Activated CD8-positive, alpha-beta memory T cell treated with anti-CD3 and anti-CD28 coated beads for 36 hours (primary cell): ENCODE measurements around the gene SEPSECS. TPM values are rescaled to one million over a fixed set of nuclear protein-coding genes. Genes with fewer than 3 reads are reported as not detected.

ENCODE experiments used
- CTCF ChIA-PET: fragments of 350-600 bp; sonication (Branson Sonifier 250); formaldehyde crosslinking; loops from one replicate; lab custom pipeline; 2021; ENCODE audit warnings: antibody characterized with exemption; lab: Charles Lee
- POLR2A ChIA-PET: fragments of 350-600 bp; sonication (Branson Sonifier 250); formaldehyde crosslinking; loops from one replicate; lab custom pipeline; 2021; ENCODE audit warnings: antibody characterized with exemption; lab: Charles Lee
- total RNA-seq, 2 experiments: library from RNA; stranded (reverse); gene quantifications; one replicate each; pipeline ENCODE4 v1.2.3, GENCODE V29; 2021

Gene SEPSECS
- 10 to 100 TPM in 1 of 2 experiments, 1 to 10 TPM in 1; 7.5 to 10.4 TPM for total RNA-seq

DNA sequence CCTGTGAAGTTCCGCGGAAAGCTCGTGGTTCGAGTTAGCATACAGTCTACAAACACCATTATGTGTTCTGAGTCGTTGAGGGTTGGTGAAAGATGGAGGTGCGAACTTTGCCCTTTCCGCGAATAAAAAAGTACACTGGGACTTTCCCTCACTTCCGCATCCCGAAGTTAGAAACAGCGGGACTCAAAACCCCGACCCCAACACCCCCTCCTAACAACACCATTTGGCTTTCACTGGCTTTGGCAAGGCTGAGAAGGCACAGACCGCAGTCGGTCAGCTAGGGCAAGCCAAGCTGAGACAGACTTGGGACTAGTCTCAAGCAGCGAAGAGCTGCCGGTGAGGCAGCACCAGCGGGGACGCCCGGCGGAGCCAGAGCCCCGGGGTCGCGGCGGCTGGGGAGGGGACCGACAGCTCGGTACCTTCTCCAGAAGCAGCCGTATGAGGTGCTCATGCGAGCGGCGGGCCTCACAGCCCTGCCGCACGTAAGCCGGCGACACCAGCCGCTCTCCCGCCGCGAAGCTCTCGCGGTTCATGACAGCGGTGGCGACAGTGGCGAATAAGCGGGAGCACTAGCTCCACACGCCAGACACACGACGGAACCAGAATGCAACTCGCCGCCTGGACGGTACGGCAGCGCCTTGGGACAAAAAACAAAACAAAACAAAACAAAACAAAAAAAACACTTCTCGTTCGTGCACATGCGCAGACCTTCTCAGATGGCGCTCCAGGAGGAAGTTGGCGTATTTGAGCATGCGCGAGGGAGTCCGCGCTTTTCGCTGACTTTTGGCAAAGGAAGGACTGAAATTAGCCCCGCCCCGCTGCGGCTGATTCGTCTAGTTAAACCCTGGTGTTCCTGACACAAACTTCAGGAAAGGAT is at the start of gene SEPSECS:
Gene SEPSECS, minus strand, starts transcription at position 613 of the 877 bp plus-strand sequence. Its CDS starts 80 bp downstream, at position 533.
- ChIA-PET CTCF (interaction anchor here (1.2 to 1.6 kb wide), 3 partner anchors 29 to 152 kb away, joined by 3 to 5 read pairs (median 3); partner anchors contain the start of genes PI4K2B and ZCCHC4), POLR2A (interaction anchor here (1.4 to 2.8 kb wide), 3 partner anchors 74 to 218 kb away, joined by 5 to 16 read pairs (median 11); partner anchors contain the start of genes PI4K2B and ZCCHC4)

- POLR2A ChIA-PET: no interaction called here
- CTCF ChIA-PET: no interaction called here
Measured at GRCh38 chr4:25209702-25210101, 49.5 kb upstream of the SEPSECS start.

GRCh38 chr4:25207997-25208396 is 47.7 kb upstream of the SEPSECS start:
- CTCF ChIA-PET: interaction anchor here (0.7 kb wide), 1 partner anchor 838 kb away, joined by 3 read pairs; no protein-coding TSS in a partner anchor
- POLR2A ChIA-PET: no interaction called here

DNA sequence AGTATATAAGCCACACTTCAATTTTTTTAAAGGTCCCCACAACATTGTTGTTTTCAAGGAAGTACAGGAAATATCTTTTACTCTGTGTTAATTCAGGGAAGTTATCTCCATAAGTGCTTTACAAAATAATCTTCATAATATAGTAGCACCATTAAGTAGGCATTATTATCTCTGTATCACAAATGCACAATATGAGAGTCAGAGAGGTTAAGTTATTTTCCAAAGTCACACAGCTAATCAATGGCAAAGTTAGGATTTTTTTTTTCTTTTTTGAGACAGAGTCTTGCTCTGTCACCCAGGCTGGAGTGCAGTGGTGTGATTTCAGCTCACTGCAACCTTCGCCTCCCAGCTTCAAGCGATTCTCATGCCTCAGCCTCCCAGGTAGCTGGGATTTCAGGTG is 38.5 kb upstream of the SEPSECS start:
- ChIA-PET CTCF (no interaction called here), POLR2A (no interaction called here)

GRCh38 chr4:25190407-25190806 is 30.2 kb upstream of the SEPSECS start:
- POLR2A ChIA-PET: no interaction called here
- CTCF ChIA-PET: no interaction called here

DNA sequence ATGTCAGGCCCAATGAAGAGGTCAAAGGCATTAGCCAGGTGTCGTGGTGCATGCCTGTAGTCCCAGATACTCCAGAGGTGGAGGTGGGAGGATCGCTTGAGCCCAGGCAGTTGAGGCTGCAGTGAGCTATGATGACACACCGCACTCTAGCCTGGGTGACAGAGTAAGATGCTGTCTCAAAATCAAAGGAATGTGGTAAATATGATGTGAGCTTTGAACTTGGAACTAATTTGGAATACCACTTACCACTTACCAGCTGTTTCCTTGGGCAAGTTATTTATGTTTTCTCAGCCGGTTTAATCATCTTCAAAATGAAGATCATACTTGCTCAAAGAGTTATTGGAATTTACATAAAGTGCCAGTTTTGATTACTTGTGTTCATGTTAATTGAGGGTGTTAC is 23.8 kb upstream of the SEPSECS start:
- ChIA-PET POLR2A (no interaction called here), CTCF (no interaction called here)

DNA sequence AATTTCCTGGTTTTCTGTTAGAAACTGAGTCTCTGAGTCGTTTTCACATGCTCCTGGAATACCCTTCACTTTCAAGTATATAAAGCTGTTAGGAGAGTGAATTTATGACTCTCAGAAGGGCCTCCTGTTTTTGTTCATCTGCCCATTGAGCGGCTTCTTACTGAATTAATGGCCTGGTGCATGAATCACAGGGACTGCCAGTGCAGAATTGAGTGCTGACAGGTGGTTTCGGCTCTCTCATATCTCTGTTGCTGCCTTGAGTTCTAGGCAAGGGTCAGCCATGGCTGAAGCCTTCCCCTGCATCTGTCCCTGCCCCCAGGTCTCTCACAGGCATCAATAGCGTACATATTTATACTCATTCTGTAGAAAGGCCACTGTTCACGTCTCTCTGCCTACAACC is 22.7 kb upstream of the SEPSECS start:
- ChIA-PET POLR2A (no interaction called here), CTCF (interaction anchor here (0.6 kb wide), 1 partner anchor 13 kb away, joined by 3 read pairs; no protein-coding TSS in a partner anchor)

- ChIA-PET CTCF (interaction anchor here (1.1 kb wide), 1 partner anchor 187 kb away, joined by 3 read pairs; no protein-coding TSS in a partner anchor), POLR2A (no interaction called here)
Measured at GRCh38 chr4:25180524-25181131, 20.4 kb upstream of the SEPSECS start.

DNA sequence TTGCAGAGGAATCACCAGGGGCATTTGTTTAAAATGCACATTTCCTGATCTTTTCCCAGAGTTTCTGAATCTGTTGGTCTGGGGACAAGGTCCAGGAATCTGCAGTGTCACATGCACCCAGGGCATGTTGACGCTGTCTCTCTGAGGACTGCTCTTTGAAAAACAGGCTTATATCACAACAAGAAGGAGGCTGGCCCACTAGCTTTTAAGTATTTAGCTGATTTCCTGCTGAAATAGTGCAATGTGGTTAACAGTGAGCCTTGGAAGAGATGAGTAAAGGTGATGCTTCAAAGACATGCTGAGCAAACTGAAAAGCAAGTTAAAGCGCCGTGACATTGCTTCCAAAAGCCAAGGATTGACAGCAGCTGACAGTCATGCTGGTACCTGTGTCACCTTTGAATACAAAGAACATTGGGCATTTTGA is 18.6 kb upstream of the SEPSECS start:
- ChIA-PET CTCF (no interaction called here), POLR2A (no interaction called here)

DNA sequence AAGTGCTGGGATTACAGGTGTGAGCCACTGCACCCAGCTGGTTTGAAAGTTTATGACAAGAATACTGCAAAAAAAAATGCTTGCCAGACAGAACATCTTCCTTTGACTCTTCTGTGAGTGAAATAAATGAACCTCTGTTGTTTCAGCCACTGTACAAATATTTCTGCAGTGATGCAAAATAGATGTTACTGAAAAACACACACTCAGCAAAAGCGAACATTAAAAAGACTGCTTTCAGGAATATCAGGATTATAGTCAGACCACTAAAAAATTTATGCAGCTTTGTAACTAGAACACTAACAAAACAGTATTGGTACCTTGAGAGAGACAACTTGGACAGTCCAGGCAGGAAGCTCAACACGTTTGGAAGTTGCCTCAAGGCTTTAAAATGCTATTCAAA is 16.9 kb upstream of the SEPSECS start:
- POLR2A ChIA-PET: no interaction called here
- CTCF ChIA-PET: interaction anchor here (1.2 kb wide), 1 partner anchor 62 kb away, joined by 3 read pairs; no protein-coding TSS in a partner anchor

GRCh38 chr4:25174674-25175073 is 14.4 kb upstream of the SEPSECS start:
- ChIA-PET POLR2A (no interaction called here), CTCF (no interaction called here)

- POLR2A ChIA-PET: no interaction called here
- CTCF ChIA-PET: no interaction called here
Measured at GRCh38 chr4:25172961-25173915, 13.0 kb upstream of the SEPSECS start.

DNA sequence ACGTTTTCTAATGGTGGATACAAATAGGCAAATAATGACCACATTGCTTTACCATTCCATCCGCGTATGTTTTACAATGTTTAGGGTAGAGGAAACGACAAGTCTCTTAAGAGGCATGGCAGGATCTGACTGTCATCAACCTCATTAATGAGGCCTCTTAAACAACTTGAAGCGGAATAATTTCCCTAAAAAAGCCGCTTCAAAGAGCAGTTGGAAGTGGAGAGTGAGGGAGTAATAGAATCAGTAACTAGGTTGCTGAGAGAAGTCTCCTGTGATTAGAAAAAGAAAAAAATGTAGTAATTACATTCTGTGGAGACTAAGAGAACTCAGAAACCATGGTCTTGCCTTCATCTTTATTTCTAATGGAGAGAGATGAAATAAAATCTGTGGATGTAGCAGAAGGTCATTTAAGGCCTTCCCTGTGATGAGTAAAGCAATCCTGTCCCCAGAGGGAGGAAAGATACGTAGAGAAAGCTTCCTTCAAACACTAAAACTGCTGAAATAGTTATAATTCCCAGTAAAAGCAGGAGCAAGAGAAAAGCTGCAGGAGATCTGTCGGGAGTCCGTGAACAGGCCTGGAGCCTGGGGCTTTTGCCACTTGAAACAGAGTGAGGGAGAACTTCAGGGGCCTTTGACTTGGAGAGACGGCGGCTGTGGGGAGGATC is 11.1 kb upstream of the SEPSECS start:
- POLR2A ChIA-PET: no interaction called here
- CTCF ChIA-PET: no interaction called here

- POLR2A ChIA-PET: no interaction called here
- CTCF ChIA-PET: interaction anchor here (0.6 kb wide), 1 partner anchor 27 kb away, joined by 3 read pairs; no protein-coding TSS in a partner anchor
Measured at GRCh38 chr4:25169446-25169845, 9.2 kb upstream of the SEPSECS start.

GRCh38 chr4:25165916-25166315 is 5.7 kb upstream of the SEPSECS start:
- ChIA-PET POLR2A (no interaction called here), CTCF (no interaction called here)

GRCh38 chr4:25163196-25163595 is 2.9 kb upstream of the SEPSECS start:
- ChIA-PET CTCF (interaction anchor here (0.7 kb wide), 1 partner anchor 149 kb away, joined by 3 read pairs; the partner anchor contains the start of gene ZCCHC4), POLR2A (no interaction called here)

DNA sequence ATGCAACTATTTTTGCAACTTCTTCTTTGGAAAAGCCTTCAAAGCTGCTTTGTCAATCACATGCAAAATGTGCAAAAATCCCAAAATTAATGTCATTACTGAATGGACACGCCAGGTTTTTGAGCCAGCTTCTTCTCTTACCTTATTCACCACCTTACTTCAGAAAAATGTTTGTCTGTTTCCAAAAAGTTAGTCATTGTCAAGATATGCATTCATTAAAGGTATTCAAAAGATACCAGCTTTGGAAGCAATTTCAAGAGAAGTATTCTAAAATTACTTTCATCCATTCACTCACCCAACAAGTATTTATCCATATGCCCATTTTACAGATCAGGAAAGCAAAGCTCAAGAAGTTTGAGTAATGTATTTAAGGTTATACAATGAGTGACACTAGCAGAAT is 2.3 kb upstream of the SEPSECS start:
- CTCF ChIA-PET: interaction anchor here (1.1 kb wide), 1 partner anchor 71 kb away, joined by 3 read pairs; the partner anchor contains the start of gene PI4K2B
- POLR2A ChIA-PET: no interaction called here

GRCh38 chr4:25161593-25161950 is 1.3 kb upstream of the SEPSECS start:
- ChIA-PET CTCF (interaction anchor here (1.0 to 1.1 kb wide), 2 partner anchors 72 to 151 kb away, joined by 3 read pairs; partner anchors contain the start of genes PI4K2B and ZCCHC4), POLR2A (interaction anchor here (0.9 to 2.8 kb wide), 2 partner anchors 72 to 151 kb away, joined by 3 to 16 read pairs; partner anchors contain the start of gene ZCCHC4)
